GM18873 (cell line): Measurements from ENCODE around the gene C4orf54.

Experiments
- ATAC-seq: cut with Tn5 transposase; IDR thresholded peaks from one replicate; pipeline ENCODE4 v1.9.1; 2021; ENCODE audit warnings: mild to moderate bottlenecking, moderate library complexity, moderate number of reproducible peaks; ENCODE audit not compliant: unreplicated experiment, low FRiP score

The C4orf54 gene

DNA sequence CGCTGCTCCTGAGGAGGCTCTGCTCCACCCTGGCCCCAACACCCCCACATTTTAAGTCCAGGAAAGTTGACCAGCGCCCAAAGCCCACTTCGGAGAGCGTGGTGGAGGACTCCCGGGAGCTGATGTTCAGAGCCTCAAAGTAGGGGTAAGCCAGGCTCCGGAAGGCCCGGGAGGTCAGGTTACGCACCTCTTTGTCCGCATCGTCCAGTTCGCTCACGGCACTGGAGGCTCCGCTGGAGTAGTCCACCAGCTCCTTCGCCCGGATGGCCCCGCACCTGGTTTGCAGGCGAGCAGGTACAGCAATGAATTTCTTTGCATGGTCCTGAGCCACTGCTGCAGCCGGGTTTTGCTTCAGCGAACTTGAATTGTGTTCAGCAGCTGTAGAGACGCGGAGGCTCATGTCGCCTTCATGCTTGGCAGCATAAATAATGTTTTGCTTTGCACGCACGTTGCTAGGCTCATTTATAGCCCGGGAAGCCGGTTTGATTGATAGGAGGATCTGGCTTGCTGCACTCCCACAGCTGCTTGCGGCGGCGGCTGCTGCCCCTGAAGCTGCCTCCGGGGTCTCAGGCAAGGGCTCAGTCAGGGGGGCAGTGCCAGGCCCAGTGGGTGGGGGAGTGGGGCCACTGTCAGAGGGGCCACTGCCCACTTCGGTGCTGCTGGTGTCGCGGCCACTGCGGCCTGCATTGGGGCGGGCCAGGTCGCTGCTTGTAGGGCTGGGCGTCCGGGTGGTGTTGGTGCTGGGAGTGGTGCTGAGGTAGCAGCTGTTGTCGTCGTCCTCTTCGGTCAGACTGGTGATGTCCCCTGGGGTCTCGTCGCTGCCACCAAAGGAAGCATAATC lies 4.8 kb downstream of the C4orf54 start:
- no peak for ATAC-seq

DNA sequence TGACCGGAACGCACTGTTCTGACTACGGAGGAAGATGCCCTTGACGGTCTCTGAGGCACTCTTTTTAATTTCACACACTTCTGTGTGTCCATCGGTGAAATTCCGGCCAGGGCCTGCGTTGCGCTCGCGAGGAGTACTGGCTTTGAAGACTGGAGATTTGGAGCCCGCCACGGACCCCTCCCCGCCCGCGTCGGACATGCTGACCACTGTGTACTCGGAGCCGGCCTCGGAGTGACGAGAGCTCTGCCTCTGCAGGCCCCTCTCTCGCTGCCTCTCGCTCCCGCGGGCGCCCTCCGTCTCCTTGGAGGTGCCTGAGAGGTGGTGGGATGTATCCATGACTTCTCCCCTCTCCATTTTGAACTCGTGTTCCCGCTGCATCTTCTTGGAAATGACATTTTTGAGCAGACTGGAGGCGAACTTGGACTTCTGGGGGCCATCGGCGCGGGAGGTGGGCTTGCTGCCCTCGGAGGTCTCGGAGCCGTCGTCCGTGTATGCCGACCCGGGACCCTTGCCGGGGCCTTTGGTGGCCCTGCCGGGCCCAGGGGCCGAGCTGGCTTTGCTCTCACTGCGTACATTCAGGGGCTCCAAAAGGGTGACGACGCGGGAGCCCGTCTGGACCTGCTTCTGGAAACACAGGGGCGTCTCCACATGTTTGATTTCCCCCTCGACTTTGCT lies 5.7 kb downstream of the C4orf54 start:
- no peak for ATAC-seq

DNA sequence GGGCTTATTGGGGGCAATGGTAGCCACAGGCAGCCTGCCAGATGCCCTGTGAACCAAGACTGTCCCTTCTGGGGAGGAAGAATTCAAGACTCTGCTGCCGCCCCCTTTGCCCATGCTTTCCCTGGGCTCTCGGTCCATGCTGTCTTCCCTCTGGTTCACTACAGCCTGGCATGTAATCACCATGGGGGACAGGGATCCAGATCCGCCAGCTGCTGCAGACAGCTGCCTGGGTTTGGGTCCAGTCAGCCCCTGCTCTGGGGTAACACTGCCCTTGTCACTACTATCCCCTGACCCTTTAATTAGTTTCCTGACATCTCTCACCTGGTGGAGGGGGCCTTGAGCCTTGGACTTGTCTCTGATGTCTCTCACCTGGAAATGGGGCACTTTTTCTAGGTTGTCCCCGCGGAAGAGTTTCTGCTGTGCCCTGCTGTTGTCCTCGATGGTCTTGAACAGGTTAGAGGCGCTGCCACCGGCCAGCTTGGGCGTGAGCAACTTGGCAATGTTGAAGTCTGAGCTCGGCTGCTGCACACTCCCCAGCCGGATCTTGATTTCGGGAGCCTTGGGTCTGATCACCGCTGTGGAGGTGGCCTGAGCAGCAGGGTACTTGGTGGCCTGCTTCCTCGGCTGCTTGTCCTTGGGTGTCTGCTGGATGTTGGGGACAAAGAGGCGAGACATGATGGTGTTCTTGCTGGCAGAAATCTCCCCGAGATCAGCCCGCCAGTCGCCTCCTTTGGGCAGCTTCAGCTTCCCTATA lies 6.4 kb downstream of the C4orf54 start:
- ATAC-seq, result no peak

DNA sequence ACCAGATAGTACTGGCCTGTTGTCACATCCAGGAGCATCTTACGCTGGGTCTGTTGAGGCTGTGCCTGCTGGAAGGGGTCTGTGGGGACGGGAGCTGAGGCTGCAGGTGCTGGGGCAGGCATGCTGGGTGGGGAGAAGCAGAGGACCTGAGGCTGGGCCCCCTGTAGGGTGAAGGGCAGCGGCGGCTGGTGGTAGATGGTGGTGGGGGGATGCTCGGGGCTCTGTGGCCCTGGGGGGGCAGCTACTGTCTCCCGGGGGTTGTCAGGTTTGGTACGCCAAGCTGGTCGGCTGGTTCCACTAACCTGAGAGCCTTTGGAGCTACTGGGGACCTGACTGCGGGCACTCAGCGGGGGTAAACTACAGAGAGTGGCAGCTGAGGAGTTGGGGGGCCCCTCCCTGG lies 7.8 kb downstream of the C4orf54 start:
- ATAC-seq, result no peak

DNA sequence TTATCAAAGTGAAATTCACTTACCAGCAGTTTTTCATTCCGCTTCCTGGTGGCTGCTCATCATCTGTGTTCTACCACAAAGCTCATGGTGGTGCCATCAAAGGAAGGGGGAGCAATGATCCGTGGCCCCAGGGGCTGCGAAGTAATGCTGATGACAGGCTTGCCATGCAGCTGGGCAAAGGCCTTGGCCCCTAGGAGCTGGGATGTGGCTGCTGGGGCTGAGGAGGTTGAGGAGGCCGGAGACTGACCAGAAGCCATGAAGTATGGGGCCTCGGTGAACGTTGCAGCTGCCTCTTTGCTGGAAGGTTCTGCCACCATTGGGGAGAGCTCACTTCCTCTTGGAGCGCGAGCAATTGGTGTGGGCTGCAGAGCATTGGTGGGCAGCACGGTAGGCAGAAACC lies 8.4 kb downstream of the C4orf54 start:
- ATAC-seq, result no peak

DNA sequence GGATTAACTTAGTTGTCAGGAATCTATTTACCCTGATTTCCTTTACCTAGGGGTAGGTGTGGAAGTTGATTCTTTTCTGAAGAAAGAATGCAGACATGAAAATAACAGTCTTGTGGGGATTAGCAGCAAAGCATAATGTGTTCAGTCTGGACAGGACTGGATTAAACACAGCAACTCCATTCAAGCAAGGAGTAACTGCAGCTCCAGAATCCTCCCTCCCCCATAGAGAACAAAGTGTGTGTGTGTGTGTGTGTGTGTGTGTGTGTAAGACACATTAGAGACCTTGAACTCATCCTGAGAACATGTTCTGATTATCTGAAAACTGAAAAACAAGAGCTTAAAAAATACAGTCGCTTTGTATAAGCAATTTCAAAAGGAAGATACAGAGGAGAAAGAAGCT lies 9.3 kb downstream of the C4orf54 start:
- ATAC-seq, result no peak

DNA sequence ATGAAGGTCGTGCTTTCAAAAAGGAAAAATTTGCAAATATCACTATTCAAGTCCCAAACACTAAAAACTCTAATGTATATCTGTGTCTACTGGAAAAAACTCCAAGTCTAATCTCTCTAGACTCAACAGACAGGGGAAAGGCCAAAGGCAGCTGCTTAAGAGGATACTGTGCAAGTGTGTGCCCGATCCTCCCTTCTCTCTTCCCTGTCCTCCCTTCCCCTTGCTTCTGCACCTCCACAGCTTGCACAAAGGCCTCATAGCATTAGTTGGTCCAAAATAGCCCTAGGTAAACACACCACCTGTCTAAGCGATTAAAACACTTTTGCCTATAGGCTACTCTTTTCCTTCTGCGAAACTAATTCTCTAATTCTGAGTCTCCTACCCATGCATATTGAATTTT lies 10.6 kb downstream of the C4orf54 start:
- no peak for ATAC-seq

DNA sequence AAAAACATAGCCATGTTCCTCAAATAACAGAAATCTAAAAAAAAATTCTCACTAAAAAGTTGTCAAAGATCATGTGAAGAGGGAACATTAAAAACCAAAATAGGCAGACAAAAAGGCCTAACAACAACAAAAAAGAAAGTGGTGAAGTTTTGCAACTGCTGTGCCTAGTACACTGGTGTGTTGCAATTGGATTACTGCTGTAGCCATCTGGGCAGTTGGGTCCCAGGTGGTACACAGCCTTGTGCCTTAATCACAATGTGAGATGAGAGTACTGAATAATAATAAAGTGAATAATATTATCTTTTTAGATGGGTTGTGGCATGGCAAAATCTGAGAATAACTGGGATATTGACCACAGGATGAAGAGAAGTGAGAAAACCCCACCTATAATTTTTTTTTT lies 12.0 kb downstream of the C4orf54 start:
- no peak for ATAC-seq

DNA sequence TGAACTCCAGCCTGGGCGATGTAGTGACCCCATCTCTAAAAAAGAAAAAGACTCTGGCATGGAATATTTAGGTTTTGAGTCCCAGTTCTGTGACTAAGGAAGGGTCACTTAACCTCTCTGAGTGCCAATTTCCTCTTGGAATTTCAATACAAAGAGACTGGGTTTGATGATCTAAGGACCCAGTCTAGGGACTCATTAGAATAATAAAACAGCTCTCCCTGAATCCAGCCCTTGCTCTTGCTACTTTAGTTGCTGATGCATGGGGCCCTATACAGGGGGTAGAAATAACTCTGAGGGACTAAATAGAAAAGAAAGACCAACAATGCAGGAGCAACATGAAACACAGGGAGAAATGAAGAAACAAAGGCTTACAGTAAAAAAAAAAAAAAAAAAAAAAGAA lies 12.6 kb downstream of the C4orf54 start:
- no peak for ATAC-seq

DNA sequence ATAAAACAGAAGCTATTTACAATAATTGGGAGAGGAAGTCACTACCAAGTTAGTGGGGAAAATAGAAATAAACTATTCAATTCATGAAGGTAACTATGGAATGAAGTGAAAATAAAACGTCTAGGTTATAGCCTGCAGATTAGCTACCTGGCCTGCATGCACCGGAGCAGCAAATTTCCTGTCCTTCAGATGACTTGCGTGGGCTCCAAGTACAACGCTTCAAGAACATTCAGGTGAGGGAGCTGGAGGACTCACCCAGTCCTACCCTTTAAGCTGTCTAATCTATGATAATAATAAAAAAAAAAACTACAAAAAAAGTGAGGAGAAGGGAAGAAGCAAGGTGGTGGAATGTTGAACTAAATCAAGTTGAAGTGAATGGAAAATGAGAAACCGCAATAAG lies 13.2 kb downstream of the C4orf54 start:
- ATAC-seq, result no peak

DNA sequence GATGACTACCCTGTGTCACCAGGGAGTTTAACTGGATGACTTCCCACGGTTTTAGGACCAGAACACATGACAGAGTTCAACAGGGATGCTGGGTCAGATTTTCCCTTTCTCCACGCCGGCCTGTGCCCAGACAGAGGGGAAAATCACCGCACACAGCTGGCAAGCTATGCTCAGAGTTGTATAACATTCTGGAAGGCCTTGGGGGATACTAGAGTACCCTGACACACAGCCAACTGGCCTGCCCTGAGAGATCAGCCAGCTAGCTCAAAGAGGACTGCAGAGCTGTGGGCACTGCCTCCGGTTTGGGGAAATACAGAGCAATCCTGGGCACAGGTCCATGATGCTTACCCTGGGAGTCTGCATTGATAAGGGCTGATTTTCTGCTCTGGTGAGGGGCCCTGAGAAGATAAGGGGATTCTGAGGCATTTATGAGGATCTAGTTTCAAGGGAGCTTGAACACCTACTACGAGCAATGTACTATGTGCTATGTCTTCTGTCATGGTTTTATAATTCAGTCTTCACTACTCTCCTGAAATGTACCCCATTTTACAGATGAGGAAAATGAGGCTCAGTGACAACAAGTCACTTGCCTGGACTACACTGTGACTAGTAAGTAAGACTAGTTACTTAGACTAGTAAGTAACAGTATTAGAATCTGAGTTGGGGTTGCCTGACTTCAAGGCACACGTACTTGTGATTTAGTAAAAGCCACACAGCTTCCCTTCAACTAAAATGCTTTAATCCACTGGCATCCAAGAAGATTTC lies 14.7 kb downstream of the C4orf54 start:
- no peak for ATAC-seq

DNA sequence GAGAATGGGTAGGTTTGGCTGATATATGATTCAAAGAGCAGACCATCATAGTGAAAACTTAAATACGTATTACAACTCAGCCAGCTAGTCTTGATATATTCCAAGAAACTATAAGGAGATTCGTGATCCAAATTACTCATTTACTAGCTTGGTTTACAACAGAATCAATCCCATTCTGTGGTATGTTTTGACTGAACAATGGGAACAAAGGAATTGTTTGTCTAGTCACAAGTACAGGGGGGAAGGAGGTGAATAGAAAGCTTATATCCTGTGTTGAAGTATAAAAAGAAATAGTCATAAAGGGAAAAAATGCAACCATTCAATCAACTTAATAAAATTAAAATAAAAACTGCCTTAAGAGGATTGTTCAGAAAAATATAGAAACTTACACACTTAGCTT lies 17.0 kb downstream of the C4orf54 start:
- ATAC-seq, result no peak

DNA sequence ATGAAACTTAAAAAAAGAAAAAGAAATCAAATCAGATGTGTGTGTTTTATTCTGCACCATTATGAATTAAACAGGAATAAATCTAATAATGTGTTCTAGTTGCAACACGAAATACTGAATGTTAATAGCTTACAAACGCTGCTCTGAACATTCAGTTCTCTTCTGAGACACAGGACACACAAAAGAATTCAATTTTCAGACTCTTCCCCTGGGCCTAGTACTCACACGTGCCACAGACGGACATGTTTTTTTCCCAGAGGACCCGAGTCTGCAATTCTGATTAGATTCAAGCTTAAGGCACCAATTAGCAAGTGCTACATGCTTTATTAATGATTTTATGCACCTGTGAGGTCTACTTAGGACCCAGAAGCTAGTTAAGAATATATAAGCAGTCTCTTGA lies 20.5 kb downstream of the C4orf54 start:
- no peak for ATAC-seq

DNA sequence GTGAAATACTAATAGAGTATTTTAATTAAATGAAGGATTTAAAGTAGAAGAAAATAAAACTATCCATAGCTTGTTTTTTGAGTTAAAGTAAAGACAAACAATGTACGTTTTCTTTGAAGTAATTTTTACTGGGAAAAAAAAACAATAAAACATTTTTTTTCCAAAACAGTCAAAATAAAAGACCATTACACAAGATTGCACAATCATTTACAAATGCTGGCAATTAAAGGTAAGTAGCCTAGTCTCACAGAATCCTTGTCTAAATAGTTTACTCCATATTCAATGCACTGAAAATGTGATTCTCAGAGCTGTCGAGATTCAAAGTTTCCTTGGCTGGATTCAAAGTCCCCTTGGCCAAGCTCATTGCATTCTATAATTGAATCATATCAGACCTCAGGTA lies 21.2 kb downstream of the C4orf54 start:
- no peak for ATAC-seq

DNA sequence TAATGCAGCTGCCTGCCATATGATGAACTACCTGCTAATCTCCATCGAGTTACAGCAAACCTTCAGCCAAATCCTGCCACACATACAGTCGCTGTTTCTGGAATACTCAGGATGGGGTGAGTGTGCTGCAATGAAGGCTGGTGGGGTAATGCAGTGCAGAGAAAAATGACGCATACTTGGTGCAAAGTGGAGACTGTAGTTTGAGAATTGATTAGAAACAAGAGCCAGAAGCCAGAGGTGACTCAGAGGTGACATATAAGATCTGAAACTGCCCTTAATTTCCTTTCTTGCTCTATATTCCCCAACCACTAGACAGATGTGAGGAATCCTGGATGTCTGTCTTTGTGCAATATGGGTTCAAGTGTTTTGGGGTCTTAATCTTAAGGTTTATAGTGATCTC lies 22.0 kb downstream of the C4orf54 start:
- no peak for ATAC-seq

DNA sequence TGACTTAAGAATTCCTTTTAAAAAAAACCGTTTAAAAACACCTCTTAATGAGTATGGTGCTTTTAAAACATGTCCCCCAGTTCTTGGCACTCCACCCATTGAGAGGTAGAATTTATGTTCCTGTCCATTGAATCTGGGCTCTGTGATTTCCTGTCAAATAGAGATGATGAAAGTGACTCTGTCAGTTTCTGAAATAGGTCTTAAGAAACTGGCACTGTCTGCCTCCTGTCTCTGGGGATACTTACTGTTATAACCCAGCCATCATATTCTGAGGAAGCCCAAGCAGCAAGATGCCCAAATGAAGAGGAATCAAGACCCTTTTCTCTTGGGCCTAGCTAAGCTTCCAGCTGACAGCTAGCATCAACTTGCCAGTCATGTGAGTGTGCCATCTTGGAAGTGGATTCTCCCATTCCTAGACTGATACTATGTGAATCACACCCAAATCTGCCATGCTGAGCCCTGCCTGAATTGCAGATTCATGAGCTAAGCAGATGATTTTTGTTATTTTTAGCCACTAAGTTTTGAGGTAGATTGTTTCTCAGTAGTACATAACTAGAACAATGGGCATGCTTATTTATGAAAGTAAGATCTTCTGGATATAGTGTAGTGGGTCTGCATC lies 22.8 kb downstream of the C4orf54 start:
- no peak for ATAC-seq

DNA sequence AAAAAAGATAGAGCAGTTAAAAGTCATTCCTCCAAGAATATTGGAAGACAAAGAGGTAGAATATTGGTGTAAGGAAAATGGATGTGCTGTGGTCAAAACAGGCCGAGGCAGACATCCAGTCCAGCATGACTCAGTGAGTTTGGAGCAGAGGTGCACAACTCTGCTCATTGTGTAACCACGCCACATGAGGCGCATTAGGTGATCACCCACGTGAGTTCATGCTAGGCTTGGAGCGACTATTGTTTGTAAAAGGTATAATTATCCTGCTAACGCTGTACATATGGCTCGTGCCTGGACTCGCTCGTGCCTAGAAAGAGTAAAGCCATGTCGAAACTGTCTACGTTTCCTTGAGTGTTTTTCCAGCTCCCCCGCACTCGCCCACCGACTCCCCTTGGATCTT lies 23.9 kb downstream of the C4orf54 start:
- no peak for ATAC-seq

DNA sequence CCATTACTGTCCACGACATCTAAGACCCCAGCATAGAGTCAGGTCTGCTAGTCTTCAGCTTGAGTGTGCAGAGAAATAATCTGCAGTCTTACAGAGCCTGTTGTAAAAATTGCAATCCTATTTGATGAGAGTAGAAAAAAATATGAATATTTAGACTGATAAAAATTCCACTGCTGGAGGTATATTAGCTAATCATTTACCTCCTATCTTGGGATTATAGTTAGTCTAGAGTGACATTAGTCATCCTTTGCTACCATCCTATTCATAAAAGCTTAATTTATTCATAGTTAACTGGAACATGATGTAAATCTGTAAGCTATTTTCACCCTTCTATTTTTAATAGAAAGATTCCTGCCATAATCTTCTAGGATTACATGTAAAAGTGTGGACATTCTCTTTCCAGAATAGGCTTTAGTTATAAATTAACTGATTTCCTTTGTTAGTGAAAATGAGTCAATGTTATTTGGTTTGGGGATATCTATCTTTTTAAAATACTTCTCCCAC lies 26.7 kb downstream of the C4orf54 start:
- no peak for ATAC-seq

DNA sequence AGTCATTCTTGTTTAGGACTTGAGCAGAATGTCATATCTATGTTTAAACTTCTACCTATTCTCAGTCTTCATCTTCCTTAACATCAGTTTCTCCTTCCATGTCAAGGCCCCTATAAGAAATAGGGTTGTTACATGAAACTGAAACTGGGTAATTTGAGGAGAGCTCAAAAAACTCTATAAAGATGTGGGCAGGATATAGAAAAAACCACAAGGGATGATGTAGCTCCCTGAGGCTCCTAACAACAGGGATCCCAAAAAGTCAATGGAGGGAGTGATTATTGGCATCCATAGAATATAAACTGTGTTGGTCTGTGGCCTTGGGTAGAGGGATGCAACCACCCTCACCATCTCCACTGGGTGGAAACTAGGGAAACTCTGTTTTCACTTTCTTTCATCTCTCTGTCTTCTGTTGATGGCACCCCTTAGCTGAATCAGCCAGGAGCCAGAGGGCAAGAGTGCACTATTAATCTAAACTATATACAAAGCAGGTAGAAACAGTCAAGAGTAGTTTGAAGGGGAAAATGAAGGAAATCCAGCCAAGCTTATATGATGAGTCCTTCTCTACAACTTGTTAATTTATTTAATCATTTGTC lies 27.6 kb downstream of the C4orf54 start:
- ATAC-seq, result no peak

DNA sequence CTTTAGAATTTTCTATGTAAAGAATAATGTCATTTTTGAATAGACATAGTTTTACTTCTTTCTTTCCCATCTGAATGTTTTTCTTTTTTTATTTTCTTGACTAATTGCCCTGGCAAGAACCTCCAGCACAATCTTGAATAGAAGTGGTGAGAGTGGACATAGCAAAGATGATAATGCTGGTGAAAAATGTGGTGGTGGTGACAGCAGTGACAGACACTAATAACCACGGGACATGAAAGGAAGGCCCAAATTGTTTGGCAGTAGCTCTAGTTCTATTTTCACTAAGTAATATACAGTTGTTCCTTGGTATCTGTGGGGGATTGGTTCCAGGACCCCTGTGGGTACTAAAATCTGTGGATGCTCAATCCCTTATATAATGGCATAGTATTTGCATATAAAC lies 29.6 kb downstream of the C4orf54 start:
- ATAC-seq, result no peak
